Activated T-helper 1 cell treated with anti-CD3 and anti-CD28 coated beads, Interleukin-2, amount 50 U/mL, for 16 hours (primary cell): Measurements from ENCODE around the gene FAM177B.

ENCODE experiments used
- DNase-seq, 2 donors: peaks; one replicate each; pipeline ENCODE4 v3.0.0-alpha.2; 2020; ENCODE audit warnings: low read depth in 1 of 2, low spot score in 1 of 2

FAM177B gene

DNA sequence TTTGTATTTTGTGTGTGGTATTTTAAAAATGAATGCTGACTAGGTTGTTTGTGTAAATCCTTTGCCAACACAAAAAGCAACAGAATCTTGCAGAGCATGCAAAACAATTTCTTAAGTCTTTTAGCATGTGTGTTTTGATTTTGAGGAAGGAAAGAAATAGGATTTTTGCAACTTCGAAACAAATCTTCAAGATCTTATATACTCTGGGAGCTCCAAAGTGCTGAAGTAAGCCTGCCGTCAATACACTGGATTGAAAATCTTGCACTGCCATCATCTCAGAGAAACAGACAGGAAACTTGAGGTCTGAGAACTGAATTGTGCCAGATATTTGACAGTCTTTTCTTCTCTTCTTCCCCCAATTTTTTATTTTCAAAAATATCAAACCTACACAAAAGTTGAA lies 48.5 kb downstream of the FAM177B start:
- DNase-seq: no peak

- DNase-seq: no peak
These were observed 49.1 kb downstream of the FAM177B start for GRCh38 chr1:222786121-222786520.

DNA sequence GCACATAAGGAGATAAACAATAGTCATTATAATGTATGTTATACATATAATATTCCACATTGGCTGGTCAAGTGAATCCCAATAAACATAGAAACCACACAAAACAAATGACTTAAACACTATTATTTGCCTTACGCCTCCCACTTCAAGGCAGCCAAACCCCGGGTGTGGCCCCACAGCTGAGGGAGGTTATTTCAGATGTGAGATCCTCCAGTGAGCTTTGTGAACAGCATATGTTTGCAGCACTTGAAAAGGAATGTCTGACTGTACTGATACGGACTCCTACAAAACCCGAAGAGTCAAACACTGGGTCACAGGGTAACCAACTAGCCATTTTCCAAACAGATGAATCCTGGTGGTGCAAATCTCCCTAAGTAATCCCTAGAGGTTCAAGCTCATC lies 50.7 kb downstream of the FAM177B start:
- no peak for DNase-seq

DNA sequence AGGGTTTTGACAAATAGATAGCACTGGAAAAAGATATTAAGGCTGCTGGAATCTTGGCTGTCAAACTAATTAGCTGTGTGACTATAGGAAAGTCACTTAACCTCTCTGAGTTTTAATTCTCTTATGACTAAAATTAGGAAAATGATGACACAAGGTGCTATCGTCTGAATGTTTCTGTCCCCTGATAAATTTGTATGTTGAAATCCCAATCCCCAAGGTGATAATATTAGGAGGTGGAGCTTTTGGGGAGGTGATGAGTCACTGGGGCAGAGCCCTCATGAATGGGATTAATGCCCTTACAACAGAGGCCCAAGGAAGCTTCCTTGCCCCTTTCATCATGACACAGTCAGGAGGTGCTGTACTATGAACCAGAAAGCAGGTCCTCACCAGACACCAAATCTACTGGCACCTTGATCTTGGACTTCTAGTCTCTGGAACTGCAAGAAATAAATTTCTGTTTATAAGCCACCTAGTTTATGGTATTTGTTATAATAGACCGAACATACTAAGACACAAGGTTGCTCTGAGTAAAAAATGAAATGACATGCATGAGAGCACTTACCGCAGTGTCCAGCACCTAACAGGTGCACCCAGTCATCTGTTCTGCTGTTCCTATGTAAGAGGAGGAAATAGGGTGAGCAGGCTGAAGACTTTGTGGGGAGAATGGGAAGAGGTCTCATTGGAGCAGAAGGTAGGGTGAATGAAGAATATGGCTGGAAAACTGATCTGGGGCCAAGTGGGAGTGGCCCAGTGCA lies 51.6 kb downstream of the FAM177B start:
- DNase-seq: no peak

DNA sequence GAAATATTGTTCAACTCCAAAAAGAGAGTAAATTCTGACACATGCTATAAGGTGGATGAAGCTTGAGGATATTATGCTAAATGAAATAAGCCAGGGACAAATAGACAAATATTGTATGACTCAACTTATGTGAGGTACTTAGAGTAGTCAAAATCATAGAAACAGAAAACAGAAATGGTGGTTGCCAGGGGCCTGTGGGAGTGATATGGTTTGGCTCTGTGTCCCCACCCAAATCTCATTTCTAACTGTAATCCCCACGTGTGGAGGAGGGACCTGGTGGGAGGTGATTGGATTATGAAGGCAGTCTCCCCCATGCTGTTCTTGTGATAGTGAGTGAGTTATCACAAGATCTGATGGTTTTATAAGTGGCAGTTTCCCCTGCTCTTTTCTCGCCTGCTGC lies 53.1 kb downstream of the FAM177B start:
- no peak for DNase-seq

DNA sequence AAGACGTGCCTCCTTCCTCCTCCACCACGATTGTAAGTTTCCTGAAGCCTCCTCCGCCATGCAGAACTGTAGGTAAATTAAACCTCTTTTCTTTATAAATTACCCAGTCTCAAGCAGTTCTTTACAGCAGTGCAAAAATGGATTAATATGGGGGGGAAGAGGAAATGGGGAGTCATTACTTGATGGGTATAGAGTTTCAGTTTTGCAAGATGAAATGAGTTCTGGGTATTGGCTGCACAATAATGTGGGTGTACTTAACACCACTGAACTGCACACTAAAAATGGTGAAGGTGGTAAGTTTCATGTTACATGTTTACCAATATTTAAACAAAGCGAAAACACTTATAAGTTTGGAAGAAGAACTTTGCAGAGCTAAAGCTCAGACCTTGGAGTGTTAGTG lies 53.5 kb downstream of the FAM177B start:
- DNase-seq: no peak

DNA sequence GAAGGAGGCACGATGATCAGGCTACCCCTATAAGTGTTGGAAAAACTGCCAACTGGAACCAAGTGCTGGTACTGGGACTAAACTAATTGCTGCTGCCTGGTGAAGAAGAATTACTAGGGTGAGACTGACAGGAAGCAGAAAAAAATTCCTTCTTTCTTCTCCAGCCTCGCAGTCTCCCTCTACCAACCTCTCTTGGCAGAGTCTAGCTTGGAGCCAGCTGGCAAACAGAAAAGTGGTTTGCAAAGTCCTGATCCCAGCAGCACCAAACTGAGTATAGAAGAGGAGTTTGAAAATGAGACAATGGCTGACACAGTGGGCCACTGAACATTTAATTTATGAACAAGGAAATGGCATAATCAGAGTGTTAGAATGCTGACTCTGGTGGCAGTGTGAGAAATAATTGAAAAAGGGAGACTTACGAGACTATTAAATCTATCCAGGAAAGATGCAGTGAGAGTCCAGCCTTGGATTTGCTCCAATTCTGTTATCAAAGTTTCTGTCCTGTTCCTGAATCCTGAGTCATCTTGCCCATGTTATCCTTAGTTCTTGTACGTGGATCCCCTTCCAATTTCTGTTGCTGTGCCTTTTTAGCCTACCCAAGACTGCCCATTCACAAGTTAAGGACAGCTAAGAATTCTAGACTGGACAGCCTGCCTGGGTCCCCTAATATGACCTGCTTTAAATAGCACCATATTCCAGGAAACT lies 54.2 kb downstream of the FAM177B start:
- DNase-seq: no peak

GRCh38 chr1:222792744-222793143 lies 55.7 kb downstream of the FAM177B start:
- no peak for DNase-seq

DNA sequence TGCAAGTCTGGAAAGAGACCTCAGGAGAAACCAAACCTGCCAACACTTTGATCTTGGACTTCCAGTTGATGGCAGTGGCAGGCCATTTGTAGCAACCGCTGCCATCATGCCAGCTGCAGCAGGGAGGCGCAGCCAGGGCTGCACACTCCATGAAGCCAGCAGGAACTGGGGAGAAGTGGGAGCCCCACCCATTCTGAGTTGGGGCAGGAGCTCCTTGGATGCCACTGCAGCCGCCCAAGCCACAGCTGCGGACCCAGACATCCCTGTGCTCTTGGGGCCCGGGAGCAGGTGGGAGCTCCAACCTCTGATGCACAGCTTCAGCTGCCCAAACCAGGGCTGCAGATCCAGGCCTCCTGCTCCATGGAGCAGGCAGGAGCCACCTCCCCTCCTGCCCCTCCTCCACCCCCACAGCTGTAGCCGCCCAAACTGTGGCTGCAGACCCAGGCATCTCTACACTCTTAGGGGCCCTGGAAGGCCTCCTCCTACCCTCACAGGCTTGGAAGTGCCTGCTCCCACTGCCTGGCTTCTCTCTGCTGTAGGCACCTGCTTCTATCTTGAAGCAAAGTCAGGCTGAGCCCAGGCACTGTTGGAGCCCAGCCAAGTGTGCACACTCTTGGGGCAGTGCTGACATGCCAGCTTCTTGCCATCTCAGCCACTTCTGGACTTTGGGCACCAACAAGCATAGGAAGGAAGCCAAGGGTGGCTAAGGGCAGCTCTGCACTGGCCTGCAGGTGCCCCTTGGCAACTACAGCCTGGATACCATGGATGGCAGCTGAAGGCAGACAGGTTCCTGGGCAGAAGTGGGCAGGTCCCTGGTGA lies 57.9 kb downstream of the FAM177B start:
- DNase-seq: no peak

- DNase-seq: no peak
These were observed 61.1 kb downstream of the FAM177B start for GRCh38 chr1:222798116-222798515.

DNA sequence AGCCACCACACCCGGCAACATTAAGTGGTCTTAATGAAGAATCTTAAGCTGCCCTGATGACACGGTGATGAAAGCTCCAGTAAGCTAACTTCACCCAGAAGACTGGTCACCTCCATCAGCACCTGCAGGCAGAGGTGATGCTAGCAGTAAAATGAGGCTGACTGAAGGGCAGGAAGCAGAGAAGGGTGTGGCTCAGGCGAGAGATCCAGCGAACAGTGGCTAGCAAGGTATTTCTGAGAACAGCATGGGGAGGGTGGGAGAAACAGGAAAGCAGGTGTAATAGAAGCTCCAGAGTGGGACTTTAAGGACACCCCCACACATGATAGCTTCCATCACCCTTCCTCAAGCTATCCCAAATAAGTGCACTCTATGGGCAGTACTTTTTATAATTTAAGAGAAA lies 62.0 kb downstream of the FAM177B start:
- DNase-seq: no peak
